HepG2 (cell line): Measurements from ENCODE around the gene COL8A2. TPM values are rescaled to one million over a fixed set of nuclear protein-coding genes. Genes with fewer than 3 reads are reported as not detected.

Experiments used
- ATAD3A ChIP-seq: sonication (generic); formaldehyde crosslinking; IDR thresholded peaks from 2 replicates; pipeline ENCODE4 v1.4.0; 2020; ENCODE audit warnings: missing genetic modification reagents
- CERS6 ChIP-seq: sonication (generic); formaldehyde crosslinking; IDR thresholded peaks from 2 replicates; pipeline ENCODE4 v1.5.0; 2020; ENCODE audit warnings: missing genetic modification reagents
- FUBP1 ChIP-seq: sonication (generic); formaldehyde crosslinking; IDR thresholded peaks from 2 replicates; pipeline ENCODE4 v1.5.1; 2020; ENCODE audit warnings: missing genetic modification reagents, mild to moderate bottlenecking, borderline replicate concordance
- JARID2 ChIP-seq: sonication (generic); formaldehyde crosslinking; IDR thresholded peaks from 2 replicates; pipeline ENCODE4 v1.8.1; 2023; ENCODE audit warnings: missing genetic modification reagents, inconsistent platforms; ENCODE audit not compliant: insufficient replicate concordance
- MLX ChIP-seq: IDR thresholded peaks from 2 replicates; pipeline ENCODE4 v1.6.1; 2016
- MNT ChIP-seq: fragments of 450-650 bp; IDR thresholded peaks from 2 replicates; pipeline ENCODE4 v1.6.1; 2016
- MZF1 ChIP-seq: sonication (generic); formaldehyde crosslinking; IDR thresholded peaks from 2 replicates; pipeline ENCODE4 v1.8.1; 2023; ENCODE audit warnings: mild to moderate bottlenecking, missing genetic modification reagents, borderline replicate concordance
- NR1H2 ChIP-seq: sonication (generic); formaldehyde crosslinking; IDR thresholded peaks from 2 replicates; pipeline ENCODE4 v1.8.1; 2022; ENCODE audit warnings: low read depth, missing genetic modification reagents, borderline replicate concordance
- PRDM10 ChIP-seq: sonication (generic); formaldehyde crosslinking; IDR thresholded peaks from 2 replicates; pipeline ENCODE4 v1.4.0; 2020; ENCODE audit warnings: low read depth, missing genetic modification reagents
- RAD21 ChIP-seq: fragments of 450-650 bp; formaldehyde crosslinking; IDR thresholded peaks from 2 replicates; pipeline ENCODE4 v1.5.0; 2020; ENCODE audit warnings: mild to moderate bottlenecking
- SNAPC2 ChIP-seq: sonication (generic); formaldehyde crosslinking; IDR thresholded peaks from 2 replicates; pipeline ENCODE4 v1.8.1; 2022; ENCODE audit warnings: mild to moderate bottlenecking, missing genetic modification reagents
- TBL1XR1 ChIP-seq: fragments of 150-350 bp; IDR thresholded peaks from 2 replicates; pipeline ENCODE4 v1.6.1; 2014; ENCODE audit warnings: borderline replicate concordance, low read length; ENCODE audit not compliant: partially characterized antibody
- ZBTB26 ChIP-seq: IDR thresholded peaks from 2 replicates; pipeline ENCODE4 v1.6.1; 2016; ENCODE audit warnings: missing compliant biosample characterization, missing genetic modification reagents, borderline replicate concordance
- ZNF552 ChIP-seq: sonication (generic); formaldehyde crosslinking; IDR thresholded peaks from 2 replicates; pipeline ENCODE4 v1.9.0; 2022; ENCODE audit warnings: missing genetic modification reagents, mild to moderate bottlenecking, borderline replicate concordance
- ZNF557 ChIP-seq: sonication (generic); formaldehyde crosslinking; IDR thresholded peaks from 2 replicates; pipeline ENCODE4 v1.4.0; 2020; ENCODE audit warnings: missing genetic modification reagents
- ZNF704 ChIP-seq: sonication (generic); formaldehyde crosslinking; IDR thresholded peaks from 2 replicates; pipeline ENCODE4 v1.8.1; 2023; ENCODE audit warnings: mild to moderate bottlenecking, inconsistent platforms, moderate library complexity, missing genetic modification reagents, borderline replicate concordance
- polyA plus RNA-seq, 8 experiments: library from polyadenylated mRNA; depleted of rRNA in 3 of 8; stranded (reverse) in 7 of 8; unstranded in 1 of 8; fragments of >200 nt; fragmentation: Illumina TruSeq in 4 of 8; extraction: Trizol in 4 of 8; gene quantifications; 2 replicates each; pipeline versions ENCODE4 v1.2.1 to v1.2.3, GENCODE V29; 2011 to 2016; ENCODE audit warnings: low read depth in 4 of 8, missing spikeins in 1 of 8, mixed read lengths in 1 of 8; ENCODE audit not compliant: insufficient read depth in 1 of 8
- total RNA-seq, 5 experiments: library from RNA; depleted of rRNA; stranded (reverse); fragments of >200 nt; fragmentation: Illumina TruSeq; extraction: Trizol; gene quantifications; 2 replicates each; pipeline ENCODE4 v1.2.3, GENCODE V29; 2016; ENCODE audit warnings: low read depth in 1 of 5

The COL8A2 gene
- total and polyA plus RNA-seq, 2 of the 13 experiments (the other 11 are each of a cell fraction or from before 2014, with no cell fraction given): 0.13 to 0.24 TPM

GRCh38 chr1:36150296-36151133 is 25.5 kb upstream of the COL8A2 start (continued):
- TF ChIP-seq MLX (CRISPR knock-in tag): no peak
- no peak for TF ChIP-seq FUBP1 (CRISPR knock-in tag)
- TF ChIP-seq CERS6 (CRISPR knock-in tag): no peak
- no peak for TF ChIP-seq MNT
- TF ChIP-seq NR1H2: no peak
- TF ChIP-seq JARID2 (CRISPR knock-in tag): no peak
- TF ChIP-seq RAD21 (CRISPR knock-in tag): no peak
- no peak for TF ChIP-seq ZNF552 (CRISPR knock-in tag)
- TF ChIP-seq TBL1XR1: no peak
- TF ChIP-seq ZNF704 (CRISPR knock-in tag): no peak
- TF ChIP-seq ZNF557 (CRISPR knock-in tag): no peak
- no peak for TF ChIP-seq SNAPC2 (CRISPR knock-in tag)
- TF ChIP-seq MZF1 (CRISPR knock-in tag): no peak
- TF ChIP-seq PRDM10 (CRISPR knock-in tag): peak; percentile 50; the same call in 1 of the 2 replicates
- no peak; the same call in 1 of the 2 replicates for TF ChIP-seq ZBTB26 (CRISPR knock-in tag)
- no peak for TF ChIP-seq ATAD3A (CRISPR knock-in tag)
